NCI-H82 treated with DMSO at 0.1 percent for 48 hours (cell line): ENCODE data around the gene GAREM2.

Experiments
- DNase-seq: peaks from one replicate; lab custom pipeline; 2025; ENCODE audit not compliant: unreplicated experiment; lab: John Stamatoyannopoulos, UW

The GAREM2 gene

DNA sequence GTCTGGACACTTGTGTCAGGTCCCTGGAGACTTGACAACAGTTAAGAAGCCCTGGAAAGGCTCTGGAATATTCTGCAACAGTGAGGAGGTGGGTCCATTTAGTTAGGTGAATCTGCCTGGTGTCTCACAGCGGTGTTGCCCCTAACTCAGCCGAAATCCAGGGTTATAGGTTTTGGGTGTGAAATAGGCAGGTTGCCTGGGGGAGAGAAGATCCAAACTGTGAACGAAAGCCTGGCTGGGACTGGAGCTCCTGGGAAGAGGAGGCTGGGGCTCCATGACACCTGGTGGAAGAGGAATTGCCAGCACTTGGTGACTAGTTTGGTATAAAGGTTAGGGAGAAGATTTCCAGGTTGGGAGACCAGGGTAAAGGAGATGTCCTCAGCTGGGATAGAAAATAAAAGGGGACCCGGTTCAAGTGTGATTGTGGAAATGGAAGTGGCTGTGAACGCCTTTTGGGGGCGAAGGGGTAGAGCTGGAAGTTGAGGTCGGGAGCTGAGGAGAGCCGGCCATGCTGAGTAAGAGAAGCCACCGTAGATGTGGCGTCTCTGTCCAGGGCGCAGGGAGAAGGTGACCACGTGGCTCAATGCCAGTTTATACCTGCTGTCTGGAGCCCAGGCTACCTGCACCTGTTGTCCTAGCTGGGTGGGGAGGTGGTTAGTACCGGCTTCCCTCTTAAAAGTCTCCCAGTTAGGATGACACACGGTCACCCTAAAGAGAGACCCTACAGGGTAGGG is 3.0 kb upstream of the GAREM2 start:
- no peak for DNase-seq

DNA sequence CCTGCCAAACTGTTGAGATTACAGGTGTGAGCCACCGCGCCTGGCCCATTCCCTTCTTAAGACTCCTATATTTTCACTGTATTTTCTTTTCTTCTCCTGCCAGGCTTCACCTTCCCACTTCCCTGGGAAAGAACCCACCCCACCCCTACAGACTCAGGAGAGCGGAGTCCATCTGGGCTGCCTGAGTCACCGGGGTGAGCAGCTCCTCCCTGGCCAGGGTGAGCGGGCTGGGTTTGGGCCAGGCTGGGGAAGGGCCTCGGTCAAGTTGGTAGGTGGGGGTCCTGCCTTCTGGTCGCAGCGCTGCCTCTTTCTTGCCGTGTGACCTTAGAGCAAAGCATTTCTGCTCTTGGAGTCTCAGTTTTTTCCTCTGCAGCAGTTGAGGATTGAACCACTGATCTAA is 2.1 kb upstream of the GAREM2 start:
- no peak for DNase-seq

DNA sequence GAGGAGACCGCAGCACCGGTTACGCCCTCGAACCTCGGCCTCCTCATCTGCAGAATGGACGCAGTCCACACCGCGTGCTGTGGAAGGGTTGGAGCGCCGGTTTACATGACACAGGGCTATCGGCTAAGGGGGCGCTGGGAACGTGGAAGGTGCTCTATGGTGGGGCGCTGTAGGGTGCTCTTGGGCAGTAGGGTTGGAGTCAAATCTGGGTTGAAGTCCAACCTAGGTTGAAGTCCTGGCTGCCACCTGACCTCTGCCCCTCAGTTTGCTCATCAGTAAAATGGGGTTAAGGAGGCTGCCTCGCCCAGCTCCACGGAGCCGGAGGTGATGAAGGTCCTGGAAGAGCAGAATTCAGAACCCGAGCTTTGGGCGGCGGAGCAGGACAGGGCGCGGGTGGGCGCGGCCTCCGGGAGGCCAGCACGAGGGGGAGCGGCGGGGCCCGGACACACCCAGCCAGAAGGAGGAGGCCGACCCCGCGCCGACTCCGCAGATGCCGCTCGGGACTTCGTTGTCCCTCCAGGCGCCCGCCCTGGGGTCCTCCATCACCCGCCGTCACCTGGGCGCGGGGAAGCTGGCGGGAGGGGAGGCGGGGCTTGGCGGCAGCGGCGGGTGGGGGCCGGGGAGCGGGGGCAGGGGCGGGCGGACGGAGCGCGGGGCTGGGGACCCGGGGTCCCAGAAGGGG is 558 bp upstream of the GAREM2 start:
- DNase-seq, result no peak

DNA sequence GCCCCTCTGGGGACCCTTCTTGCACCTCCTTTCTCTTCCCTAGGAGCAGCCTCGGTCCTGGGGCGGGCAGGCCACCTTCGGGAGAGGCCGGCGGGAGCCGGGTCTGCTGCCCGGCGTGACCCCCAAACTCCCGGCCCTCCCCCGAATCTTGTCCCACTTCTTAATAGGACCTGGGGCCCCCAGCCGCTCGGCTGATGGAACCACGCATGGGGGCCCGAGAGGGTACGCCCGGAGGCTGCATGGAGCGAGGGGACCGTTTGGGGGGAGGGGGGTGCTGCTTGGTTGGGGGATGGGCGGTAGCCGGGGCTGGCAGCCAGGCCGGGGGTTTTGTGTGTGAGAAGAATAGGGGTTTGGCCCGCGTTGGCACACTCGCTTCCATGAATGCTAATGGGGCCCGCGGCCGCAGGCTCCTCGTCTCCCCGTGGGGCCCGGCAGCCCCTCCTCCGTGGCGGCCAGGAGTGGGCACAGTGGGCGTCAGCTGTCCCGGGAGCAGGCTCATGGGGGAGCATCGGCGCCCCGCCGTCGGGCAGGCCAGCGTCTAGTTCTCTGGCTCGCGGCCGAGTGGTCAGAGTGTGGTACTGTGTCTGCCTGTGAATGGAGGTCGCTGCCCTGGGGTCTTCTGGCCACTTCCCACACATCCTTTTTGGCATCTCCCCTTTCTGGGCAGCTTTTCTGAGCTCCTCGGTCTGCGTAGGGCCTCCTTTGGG is 1.0 kb downstream of the GAREM2 start:
- DNase-seq, result no peak

DNA sequence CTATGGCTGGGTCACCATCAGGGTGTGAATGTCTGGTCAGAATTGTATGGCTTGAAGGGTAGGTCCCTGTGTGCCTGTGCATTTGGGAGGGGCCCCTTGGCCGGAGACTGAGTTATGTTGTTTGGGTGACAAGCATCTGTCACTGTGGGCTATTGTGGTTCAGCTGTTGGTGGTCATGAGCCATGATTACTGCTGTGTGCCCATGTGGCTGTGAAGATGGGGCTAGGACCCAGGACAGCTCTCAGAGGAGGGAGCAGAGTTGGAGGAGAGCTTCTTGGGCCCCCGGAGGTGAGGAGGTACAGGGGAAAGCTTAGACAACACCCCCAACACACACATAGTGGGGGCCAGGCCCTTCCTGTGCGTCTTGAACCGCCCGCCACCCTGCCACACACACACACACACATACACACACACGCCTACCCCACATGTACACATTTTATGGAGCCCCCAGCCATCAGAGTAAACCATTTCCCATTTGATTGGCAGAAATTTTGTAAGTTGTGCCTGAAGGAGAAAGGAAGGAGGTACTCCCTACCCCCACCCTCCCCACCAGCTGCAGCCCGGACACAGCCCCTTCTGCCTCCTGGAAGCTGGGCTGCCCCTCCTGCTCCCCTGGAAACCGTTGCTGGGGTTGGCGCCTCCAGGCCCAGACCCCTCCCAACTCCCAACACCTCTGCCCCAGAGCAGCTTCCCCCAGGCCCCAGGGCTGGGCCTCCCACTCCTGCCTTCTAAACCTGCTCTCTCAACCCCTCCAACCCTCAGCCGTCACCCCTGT is 2.0 kb downstream of the GAREM2 start:
- DNase-seq, result no peak

DNA sequence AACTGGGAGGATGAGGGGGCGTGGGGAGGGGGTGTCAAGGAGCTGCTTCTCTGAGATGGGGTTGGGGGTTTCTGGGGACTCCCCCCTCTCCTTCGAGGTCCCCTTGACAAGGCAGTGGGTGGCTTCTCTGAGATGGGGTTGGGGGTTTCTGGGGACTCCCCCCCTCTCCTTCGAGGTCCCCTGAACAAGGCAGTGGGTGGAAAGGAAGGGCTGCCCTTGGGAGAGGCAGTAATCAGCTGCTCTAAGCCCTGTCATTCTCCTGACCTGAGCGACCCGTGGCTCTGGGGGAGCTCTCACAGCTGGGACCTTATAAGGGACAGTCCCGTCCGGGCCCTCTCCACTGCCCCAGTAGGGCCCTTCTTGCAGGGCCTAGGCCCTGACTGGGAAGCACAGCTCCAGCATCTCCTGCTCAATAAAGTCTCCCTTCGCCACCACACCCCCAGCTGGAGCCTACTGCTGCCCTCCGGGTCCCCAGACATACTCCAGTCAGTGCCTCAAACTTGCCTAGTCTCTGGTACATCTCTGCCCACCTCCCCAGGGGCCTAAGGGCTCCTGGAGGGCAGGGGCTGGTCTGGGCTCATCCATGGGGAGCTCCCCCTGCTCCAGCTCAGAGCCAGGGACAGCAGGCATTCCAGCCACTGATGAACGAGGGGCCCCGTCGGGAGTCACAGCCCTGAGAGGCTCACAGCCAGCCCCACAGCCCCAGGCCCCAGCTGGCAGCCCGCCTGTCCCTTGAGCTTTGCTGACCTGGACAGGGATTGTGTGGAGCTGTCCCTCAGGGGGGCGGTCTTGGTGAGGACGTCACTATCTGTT is 2.8 kb downstream of the GAREM2 start:
- DNase-seq, result no peak

DNA sequence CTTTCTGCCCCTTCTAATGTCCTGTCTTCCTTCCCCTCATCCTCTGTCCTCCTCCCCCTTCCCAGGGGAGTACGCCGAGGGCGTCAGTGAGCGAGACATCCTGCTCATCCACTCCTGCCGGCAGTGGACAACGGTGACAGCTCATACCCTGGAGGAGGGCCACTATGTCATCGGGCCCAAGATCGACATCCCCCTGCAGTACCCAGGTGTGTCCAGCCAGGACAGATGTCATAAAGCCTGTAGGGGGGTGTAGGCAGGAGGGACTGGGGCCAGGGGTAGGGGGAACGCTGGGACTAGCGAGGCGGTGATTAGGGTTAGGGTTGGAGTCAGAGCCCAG is 3.4 kb downstream of the GAREM2 start:
- DNase-seq, result no peak

DNA sequence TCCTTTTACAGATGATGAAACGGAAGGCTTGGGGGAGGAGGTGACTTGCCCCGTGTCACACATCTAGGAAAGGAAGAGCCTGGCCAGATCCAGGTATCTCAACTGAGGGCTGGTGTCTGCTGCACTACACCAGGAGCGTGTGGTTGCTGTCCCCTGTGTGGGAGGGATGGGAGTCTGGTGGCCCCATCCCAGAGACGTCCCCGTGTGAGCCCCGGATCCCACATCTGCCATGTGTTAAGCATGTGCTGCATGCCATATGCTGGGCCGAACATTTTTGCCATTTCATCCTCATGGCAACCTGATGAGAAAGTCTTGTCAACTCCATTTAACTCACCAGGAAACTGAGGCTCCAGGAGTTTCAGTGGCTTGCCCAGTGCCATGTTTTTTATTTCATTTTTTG is 4.2 kb downstream of the GAREM2 start:
- DNase-seq, result no peak

DNA sequence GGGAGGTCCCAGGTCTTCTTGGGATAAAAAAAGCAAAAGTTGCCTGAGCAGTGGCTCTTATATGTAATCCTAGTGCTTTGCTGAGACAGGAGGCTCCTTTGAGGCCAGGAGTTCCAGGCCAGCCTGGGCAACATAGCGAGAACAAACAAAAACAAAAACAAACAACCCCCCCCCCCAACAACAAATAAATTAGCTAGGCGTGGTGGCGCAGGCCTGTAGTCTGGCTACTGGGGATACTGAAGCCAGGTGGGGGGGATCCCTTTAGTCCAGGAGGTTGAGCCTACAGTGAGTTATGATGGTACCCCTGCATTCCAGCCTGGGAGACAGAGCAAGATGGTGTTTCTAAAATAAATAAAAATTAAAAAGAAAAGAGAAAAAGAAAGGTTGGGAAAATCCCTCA is 5.4 kb downstream of the GAREM2 start:
- DNase-seq, result no peak

DNA sequence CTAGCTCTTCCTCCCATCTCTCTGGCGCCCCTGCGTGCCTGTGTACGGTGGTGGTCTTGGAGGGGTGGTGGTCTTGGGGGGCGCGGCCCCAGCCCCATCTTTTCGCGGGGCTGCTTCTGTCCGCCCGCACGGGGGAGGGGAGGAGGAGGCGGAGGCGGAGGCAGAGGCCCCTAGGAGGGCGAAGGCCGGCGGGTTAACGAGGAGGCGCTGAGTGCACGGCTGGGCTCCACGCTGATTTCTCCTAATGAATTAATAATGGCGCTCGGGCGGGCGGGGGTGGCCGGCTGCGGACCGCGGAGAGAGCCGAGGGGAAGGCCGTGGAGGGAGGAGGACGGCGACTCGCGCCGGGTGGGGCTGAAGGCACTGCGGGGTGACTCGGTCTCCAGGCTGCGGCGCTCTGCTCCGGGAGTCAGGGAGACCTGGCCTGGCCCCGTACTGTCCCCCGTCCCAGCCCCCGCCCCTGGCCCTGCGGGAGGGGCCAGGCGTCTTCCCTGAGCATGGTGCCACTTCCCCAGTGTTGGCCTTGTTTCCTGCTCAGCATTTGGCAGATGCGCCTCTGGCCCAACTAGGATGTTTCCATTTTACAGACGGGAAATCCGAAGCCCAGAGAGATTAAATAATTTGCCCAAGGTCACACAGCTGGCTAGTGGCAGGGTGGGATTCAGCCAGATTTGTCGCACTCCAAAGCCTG is 6.0 kb downstream of the GAREM2 start:
- DNase-seq, result no peak

DNA sequence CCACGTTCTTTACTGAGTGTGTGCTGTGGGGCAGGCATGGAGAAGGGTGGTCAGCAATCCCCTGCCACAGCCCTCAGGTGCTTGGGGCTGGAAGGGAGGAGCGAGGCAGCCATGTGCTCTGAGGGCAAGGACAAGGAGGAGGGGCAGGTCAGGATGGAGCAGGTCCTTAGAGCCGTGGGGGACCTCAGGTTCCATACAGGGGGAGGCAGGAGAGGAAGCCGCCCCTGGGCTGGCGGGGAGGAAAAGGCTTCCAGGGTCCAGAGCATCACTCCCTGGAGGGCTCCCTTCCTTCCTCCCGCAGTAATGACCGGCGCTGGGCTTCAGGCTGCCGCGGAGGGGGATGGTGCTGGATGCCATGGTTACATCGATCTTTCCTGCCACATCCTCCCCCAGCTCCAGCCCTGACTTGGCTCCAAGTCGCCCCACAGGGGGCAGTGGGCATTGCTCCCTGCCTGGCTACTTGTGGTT is 6.6 kb downstream of the GAREM2 start:
- no peak for DNase-seq

DNA sequence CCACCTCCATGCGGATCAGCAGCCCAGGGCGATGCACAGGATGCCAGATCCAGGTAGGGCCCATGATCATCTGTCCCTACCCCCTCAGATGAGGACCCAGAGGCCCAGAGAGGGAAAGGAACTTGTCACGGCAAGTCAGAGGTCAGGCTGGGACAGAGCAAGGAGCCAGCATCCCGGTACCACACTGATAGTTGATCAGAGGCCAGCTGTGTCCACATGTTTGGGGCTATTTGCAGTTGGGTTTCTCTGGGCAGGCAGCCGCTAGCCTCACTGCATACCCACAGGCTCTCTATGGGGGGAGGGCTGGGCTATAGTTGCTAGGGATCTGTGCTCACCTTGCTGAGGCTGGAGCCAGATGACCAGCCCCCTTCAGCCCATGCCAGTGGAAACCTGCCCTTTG is 9.6 kb downstream of the GAREM2 start:
- DNase-seq, result no peak

DNA sequence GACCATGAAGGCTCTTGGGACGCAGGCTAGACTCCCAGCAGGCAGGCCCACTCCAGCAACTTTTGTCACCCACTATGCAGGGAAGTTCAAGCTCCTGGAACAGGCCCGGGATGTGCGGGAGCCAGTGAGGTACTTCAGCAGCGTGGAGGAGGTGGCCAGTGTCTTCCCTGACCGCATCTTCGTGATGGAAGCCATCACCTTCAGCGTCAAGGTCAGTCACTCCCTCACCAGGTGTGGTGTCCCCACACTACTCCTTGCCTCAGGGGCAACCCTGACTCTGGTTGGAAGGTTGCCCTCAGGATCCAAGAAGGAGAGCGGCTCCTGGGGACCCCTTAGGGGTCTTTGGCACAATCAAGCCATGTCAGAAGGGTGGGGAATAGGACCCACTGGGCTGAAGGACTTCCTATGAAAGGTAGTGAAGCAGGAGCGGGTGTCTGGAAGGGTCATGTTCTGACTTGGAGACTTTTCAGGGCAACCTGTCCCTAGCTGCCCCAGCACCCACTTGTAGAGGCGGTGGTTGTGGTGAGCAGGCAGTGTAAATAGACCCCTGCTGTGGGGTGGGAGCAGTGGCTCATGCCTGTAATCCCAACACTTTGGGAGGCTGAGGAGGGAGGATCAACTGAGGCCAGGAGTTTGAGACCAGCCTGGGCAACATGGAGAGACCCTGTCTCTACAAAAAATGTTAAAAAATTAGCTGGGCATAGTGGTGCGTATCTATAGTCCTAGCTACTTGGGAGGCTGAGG is 10.2 kb downstream of the GAREM2 start:
- no peak for DNase-seq

DNA sequence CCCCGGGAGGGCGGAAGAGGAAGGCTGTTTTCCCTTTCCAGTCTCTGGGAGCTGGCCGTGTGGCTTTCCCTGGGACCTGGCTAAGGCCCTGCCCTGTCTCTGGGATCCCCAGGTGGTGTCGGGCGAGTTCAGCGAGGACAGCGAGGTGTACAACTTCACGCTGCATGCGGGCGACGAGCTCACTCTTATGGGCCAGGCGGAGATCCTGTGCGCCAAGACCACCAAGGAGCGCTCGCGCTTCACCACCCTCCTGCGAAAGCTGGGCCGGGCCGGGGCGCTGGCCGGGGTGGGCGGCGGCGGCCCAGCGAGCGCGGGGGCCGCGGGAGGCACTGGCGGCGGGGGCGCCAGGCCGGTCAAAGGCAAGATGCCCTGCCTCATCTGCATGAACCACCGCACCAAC is 11.2 kb downstream of the GAREM2 start:
- no peak for DNase-seq

DNA sequence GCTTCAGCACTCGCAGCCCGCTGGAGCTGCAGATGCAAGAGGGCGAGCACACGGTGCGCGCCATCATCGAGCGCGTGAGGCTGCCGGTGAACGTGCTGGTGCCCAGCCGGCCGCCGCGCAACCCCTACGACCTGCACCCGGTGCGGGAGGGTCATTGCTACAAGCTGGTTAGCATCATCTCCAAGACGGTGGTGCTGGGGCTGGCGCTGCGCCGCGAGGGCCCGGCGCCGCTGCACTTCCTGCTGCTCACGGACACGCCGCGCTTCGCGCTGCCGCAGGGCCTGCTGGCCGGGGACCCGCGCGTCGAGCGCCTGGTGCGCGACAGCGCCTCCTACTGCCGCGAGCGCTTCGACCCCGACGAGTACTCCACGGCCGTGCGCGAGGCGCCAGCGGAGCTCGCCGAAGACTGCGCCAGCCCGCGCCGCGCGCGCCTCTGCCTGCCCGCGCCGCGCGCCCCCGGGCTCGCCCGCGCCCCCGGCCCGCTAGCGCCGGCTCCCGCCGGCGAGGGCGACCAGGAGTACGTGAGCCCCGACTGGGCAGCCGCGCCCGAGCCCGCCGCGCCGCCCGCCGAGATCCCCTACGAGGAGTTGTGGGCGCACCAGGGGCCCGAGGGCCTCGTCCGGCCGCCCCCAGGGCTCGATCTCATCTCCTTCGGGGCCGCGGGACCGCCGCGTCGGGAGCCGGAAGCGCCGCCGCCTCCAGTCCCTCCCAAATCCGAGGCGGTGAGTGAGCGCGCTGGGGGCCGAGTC is 11.8 kb downstream of the GAREM2 start:
- no peak for DNase-seq

DNA sequence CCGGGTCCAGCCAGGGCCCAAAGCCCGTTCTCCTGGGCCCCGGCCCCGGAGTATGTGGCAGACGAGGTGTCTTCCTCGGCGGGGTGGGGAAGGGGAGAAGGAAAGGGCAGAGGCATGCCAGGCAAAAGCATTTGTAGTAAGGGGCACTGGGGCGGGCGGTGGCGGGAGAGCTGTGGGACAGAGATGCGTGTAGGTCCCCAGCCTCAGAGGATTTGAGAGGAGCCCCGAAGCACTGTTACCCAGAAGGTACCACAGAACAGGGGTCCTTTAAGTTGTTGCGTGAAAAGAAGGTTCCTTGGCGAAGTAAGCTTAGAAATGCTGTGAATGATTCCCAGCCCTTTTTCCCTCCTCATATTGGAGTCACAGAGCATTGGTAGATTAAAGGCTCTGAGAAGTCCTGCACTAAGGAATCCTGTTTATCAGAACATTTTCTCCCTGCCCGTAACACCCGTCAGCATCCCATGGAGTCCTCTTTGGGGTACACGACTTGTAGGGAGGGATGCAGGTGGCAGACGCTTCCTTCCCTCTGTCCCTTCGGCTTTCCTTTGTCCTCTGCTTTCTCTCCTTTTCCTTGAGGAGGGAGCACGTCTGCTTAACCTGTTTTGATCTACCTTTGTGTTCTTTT is 12.5 kb downstream of the GAREM2 start:
- DNase-seq, result no peak

DNA sequence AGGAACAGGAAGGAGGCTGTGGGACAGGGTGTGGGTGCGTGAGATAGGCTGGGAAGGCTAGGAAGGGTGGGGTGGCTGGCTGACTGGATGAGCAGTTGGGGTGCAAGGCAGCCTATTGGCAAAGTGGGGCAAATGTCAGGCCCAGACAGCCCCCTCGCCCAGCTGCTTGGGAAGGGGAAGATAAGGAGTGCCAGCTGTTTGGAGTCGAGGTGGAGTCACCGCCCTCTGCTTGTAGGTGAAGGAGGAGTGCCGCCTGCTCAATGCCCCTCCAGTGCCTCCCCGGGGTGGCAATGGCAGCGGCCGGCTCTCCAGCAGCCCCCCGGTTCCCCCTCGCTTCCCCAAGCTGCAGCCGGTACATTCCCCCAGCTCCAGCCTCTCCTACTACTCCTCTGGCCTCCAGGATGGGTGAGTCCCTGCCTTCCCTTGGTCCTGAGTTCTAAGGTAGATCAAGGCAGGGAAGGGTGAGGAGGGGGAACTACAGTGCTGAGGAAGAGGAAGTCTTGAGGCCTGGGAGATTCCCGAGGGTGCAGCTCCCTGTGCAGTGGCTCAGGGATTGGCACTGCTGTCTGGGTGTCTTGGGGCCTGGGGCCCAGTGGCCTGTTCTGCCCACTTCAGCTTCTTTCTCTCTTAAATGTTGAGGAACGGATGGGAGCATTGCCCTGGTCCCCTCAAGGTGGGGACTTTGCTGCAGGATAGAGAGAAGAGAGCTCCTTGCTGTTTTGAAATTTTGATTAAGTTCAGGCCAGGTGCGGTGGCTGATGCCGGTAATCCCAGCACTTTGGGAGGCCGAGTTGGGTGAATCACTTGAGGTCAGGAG is 13.3 kb downstream of the GAREM2 start:
- no peak for DNase-seq
